Activated CD8-positive, alpha-beta memory T cell treated with anti-CD3 and anti-CD28 coated beads, Interleukin-2, amount 50 U/mL, for 4 hours (primary cell): ENCODE measurements around the gene POU3F3.

Experiments used
- DNase-seq: peaks from one replicate; pipeline ENCODE4 v3.0.0-alpha.2; 2020

The POU3F3 gene

DNA sequence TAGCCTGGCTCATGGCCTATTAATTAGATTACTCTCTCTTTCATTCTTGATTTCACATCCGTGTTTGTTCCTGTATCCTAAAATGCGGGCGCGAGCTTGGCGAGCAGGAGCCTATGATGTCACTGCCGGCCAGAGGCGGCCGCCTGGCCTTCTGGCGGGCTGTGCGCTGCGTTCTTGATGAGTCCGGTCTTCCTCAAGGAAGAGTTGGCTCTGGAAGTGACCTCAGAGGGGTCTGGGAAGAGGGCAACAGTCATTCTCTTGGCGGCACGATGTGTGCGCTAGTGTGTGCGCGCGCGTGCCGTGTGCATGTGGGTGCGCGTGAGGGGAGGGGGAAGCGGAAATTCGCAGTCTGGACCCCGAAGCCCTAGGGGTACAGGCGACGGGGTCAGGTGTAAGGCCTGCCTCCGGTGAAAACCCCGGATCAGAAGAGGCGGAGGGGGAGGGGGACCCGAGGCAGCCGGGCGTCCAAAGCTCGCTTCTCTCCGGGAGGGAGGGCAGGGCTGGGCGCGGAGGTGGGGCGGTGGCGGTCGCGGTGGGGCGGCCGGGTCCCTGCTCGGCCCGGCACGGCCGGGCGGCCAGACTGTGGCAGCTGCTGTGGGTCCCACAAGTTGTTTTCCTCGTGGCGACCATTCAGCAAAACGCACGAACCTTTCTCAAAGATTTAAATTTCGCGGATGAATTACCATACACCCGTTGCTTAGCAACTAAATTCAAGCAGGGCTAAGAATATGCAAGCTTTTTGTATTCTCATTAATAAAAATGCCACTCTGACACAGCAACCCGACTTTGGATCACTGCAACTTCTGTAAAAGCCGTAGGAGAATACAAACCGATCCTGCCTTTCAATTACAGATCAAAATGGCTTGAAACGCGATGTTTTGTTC lies 8.4 kb downstream of the POU3F3 start:
- no peak for DNase-seq

DNA sequence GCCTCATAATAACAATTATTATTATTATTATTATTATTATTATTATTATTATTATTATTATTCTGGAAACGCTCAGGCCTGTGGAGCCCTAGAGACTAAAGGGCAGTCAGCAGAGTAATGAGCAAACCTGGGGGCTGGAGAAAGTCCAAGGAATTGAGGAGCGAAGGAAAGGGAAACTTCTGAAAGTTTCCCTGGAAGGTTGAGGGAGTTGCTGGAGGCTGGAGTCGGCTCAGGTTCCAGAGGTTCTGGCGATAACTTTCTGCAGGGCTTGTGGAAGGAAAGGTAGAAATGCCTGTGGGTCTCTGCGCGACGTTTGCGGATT lies 9.2 kb downstream of the POU3F3 start:
- no peak for DNase-seq

DNA sequence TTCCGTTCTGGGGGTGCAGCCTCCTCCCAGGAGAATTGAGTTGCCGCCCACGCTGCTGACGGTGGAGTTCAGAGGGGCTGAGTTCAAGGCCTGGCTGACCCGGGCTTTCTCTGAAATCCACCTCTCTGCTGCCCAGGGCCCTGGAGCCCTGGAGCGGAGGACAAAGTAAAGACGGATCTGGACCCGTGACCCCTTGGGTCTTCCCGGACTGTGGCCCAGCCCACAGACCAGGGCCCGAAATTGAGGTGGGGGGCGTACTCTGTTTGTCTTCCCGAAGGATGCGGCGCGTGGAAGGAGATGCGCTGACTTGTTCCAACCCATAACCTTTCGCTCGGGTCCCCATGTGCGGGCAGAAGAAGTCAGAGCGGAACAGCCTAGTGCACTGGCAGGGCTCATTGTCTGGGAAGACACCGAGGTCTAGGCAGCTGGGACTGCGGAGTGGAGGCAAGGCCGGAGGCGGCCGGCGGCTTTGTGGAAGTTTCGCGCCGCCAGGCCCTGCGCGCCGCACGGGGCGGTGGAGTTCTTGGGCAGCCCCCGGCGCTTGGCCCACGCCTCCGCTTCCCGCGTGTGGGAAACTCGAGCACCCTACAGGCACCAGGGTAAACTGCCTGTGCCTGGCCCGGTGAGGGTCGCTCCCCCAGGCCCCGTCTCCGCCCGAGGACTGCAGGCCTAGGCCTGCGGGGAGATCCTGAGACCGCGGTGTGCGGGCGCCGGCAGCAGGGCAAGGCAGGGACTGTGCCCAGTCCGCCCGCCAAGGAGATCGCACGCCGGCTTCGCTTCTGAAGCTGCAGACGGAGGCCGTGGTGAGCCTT lies 9.8 kb downstream of the POU3F3 start:
- DNase-seq: no peak

DNA sequence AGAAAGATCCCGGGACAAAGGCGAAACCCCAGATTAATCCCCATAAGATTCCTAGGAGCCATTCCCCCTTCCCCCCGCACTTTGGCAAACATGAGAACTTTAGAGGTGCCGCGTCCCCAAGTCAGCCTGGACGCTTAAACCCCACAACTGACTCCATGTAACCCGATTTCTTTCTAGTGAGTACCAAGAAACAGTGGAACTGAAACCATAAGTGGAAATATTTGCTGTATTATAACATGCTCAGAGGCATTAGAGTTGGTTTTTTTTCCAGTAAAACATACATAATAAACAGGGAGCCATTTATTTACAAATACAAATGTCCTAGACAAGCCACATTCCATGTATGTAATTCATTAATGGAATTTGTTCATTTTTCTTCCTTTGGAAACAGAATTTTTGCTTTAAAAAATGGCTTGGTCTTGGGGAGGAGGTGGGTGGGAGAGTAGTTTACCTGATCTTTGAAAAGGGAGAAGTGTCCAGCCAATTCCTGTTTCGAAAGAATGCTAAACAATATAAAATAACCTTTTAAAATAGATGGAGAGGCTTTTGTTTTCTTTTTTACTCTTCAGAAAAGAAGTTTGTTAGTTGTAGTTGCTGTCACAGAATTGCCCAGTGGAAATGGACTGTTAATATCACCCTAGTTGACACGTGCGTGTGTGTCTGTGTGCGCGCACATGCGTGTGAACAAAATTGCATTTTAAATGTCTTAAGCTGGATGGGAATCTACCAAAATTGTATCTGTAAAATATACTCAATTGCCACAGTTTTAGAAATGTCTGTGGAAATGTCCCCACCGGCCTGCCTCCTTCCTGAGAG lies 10.6 kb downstream of the POU3F3 start:
- no peak for DNase-seq

DNA sequence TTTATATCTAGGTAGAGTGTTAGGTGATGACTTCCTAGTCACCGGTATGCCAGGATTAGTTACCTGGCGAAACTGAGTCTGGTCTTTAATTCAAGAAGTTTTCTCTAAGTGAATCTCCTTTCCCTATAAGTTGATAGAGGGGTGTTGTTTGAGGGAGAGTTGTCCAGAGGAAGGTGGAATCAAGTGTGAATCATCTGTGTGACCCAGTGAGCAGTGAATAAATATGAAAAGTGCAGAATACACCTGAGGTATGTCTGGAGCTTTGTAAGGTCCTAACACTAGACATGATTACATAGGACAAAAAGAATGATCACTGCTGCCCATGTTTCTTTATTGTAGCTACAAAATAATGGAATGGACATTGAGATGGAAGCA lies 11.2 kb downstream of the POU3F3 start:
- no peak for DNase-seq

DNA sequence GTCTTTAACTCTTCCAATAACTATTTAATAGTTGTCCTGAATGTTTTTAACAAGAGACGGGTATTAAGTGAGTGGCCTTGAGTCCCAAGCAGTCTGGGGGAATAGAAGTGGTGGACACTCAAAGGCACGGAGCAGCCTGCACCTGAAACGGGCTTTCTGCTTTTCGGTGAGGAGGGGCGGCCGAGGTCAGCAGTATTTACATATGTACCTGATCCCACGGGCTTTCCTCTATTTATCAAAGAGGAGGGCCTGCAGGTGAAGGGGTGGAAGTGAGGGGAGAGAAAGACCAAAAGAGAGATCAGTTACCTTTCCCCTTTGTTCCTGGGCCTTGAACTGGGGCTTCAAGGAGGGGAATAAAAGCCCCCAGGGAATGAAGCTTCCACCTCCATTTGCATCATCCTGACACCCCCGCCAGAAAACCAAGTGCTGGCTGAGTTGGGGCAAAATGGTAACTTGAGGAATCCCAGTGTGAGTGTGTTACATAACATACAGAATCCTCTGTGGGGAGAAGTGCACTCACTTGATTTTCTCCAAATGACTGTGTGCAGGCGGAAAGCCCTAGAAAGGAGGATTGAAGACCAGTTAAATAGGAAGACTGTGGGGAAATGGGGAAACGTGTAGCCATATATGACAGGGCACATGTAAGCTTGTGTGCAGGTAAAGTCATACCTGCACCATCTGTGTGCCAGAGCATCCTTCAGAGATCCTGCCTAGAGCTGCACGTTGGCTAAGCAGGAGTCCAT lies 12.4 kb downstream of the POU3F3 start:
- no peak for DNase-seq

DNA sequence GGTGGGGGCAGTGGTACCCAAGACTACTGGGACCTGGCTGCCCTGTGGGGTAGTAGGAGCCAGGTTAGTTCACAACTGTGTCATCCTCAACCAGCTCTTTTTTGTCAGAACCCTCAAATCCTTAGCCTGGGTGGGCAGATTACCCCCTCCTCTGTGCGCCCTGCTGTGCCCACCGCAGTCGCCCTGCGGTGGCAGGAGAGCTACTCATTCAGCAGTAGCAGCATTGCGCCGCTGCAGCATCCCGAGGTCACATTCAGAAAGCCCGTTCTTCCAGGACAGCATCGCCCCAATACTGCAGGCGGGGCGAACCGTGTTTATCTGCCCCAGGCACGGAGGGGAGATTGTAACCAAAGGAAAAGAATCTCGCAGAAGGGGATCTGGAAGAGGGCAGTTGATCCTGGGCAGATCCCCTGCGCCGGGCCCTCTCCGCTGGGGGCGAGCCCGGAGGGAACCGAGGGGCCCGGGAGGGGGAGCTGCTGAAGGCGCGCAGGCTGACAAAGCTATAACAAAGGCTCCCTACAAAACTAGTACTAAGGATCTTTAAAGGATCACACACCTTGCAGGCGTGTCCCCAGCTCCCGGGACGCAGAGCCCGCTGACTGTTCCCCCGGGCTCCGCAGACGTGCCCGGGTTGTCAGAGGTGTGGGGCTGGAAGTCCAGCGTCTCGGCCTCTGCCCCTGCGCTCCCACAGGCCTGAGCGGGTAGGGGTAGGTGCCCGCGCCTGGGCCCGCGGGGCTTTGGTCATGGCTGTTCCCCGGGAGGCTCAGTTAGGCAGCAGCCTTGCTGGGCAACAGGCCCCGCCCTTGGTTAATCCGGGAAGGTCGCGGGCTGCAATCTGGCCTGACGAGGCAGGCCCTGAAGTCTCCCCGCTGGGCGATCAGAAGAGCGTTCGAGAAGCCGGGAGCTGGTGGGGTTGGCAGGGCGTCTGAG lies 13.2 kb downstream of the POU3F3 start:
- no peak for DNase-seq

DNA sequence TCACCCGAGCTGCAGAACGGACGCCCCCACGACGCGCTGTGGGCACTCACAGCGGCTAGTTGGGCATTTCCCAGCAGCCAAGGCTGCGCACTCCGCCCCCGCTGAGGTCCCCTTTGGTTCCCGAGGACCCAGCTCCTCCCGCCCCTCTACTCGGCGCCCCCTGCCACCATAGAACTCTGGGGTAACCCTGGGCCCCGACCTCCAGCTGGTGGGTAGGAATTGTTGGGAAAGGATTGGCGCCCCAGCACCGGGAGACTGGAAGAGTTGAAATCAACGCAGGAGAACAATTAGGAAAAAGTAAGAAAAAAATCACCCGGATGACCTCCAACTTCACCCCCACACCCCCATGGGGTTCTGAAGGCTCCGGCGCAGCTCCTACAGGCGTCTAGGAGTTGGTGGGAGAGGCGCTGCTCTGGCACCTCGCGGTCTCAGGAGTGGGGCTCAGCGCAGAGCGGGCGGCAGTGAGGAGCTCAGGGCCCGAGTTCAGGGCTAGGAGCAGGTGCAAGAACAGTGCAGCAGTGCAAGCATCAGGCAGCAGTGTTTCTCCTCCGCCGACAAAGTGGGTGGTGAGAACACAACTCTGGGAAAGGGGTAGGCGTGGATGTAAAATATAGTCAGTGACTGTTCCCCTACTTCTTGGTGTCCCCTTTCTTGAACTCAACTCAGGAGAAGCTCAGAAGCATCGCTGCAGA lies 14.0 kb downstream of the POU3F3 start:
- DNase-seq: no peak

DNA sequence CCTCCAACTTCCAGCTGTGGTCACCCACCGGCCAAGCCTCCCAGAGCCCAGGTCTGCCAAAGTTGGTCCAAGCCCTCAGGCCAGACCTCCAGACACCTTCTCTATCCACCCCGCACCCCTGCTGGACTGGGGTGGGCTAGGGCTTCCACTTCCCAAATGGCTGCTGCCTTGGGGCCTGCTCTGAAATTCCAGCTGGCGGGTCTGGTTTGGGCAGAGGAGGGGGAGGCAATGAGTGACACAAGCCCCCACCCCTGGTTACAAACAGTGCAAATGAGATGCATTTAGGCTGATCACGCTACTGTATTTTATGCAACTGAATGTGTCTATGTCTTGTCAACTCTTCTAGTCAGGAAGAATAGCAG lies 14.6 kb downstream of the POU3F3 start:
- no peak for DNase-seq

DNA sequence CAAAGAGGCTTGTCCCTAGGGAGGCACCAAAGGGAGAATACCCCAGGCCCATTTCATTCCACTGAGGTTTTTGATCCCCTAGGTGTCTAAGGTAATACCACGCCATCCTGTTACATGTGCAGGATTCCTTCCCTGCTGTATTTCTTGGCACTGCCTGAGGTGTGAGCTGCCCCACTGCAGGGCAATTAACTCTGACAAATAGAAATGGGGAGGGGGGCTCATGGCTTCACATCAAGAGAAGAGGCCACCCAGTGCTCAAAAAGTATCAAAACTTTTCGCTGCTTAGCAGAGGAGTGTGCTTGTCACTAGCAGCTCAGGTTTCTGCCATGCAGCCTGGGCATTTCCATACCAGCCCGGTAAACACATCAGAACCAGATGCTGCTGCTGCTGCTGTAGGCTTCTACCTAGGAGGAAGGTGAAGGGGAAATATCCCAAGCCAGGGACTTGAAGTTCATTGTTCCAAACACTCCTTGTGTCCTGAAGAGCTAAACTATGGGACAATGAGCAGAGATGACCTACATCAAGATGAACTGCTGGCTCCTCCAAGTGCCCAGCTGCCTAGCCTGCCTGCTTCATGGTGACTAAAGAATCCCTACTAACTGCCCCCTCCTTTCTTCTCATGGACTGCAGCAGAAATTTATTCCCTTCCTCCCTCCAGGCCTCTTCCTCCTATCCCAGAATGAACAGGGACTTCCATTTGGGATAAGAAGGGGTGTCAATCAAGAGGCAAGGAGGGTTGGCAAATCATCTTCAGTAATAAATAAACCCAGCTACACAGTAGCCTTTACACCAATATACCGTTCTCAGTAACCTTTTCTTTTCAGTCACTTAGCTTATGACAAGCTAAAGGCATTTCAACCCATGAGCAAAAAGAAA lies 16.4 kb downstream of the POU3F3 start:
- DNase-seq: no peak

DNA sequence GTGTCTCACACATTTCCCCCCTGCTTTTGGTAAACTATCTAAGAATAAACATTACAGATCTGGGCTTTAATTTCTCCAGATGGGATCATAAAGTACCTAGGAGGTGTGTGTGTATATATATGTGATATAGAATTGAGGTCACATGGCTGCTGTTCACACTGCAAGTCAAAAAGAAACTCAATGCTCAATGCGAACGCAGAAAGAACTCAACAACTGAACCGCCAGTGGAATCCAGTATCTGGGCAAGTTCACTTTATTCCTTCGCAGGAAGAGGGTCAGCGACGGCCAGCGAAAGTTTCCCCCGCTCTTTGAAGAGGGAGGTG lies 17.7 kb downstream of the POU3F3 start:
- DNase-seq: no peak

DNA sequence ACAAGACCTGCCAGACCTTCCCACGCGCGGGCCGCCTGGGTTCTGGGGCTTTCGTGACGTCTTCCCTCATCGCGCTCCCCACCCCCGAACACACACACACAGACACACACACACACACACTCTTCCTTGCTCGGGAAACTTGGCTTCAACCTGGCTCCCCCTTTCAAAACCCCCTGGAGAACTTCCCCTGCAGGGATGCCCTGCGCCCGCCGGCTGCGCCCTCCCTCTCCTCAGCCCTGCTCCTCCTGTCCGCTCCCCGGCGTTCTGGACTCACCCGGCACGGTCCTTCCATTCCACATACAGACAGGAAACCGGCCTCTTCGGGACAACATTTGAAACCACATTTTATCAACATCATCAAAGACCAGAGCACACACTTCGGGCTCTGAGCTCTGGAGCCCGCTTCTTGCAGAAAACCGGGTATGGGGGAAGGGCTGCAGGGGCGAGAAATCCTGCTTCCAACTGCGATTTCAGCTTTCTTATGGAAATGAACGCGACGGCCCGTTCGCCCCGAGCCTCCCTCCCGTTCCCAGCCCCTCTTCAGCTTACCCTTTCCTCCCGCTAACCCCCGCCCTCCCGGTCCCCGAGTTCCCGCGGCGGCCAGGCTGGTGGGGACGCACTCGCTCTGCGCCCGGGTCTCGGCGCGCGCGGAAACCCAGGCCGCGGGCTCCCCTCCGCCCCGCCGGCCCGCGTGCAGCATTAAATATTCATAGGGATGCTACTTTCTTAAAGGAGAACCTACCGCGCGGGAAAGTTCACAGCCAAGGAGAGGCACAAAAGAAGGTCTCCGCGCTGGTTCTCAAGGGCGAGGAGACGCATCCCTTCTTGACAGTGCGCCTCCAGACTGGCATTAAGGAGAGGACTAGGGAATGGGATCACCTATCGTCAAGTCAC lies 18.3 kb downstream of the POU3F3 start:
- no peak for DNase-seq

DNA sequence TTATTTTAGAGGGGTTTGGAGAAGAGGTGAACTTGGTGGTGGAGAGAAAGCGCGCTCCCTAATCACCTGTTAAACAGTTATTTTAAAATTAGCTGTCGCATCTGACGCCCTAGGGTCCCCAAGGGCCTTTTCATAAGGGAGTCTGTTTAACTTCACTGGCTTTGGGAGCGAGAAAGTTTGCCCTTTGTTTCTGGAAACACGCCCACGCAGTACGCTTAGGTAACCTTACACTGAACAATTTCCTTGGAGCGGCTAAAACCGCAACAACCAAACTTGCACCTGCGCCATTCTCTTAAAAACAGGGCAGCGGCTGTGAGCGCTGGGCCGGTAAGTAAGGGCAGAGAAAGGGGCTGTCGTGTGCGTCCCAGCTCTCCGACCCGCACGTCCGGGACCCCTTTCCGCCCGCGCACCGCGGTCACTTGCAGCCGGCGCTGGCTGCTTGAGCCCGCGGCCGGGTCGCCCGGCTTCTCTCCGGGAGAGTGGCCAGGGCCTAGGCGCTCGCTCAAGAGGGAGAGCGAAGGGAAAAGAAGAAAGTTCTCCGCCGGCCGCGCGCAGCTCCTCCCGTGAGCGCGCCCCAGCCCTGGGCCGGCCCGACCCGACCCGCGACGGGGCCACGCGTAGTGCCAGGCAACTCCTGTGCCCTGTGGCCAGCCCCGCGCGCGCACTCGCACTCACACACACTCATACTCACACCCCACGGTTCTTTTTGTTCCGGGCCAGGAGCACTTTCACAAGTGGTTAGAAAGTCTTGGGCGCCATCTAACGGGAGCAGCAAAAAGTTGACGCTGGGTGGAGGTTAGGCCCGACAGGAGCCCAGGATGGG lies 19.2 kb downstream of the POU3F3 start:
- DNase-seq: no peak

DNA sequence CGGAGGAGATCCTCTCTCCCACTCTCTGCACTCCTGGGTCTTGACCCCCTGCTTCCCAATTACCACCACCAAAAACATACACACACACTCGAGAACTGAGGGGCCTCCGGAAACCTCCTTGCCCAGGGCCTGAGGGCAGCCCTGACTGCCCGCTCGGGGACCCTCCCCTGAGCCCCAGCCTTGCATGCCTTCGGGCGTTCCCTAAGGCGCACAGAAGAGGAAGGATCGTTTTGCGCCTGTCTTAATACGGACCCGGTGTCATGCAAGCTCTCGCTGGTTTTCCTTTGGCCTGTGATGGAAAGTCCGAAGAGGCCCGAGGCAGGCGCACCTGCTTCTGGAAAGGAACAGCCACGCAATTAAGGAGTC lies 19.8 kb downstream of the POU3F3 start:
- no peak for DNase-seq

DNA sequence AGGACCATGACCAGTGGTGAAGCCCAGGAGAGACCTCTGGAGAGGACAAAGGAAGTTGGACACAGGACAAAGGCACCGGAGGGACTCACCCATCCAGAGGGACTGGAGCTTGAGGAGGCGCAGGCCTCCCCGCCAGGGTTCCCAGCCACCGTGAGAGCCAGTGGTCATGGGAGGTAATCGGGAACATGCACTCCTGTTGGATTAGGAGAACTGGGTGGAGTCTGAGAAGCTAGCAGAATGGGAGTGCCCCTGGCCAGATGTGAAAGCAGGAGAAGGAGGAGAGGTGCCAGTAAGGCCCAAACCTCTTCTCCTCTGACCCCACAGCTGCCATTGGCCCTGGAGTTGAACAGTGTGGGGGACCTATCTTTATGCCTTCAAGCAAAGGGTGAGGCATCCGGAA lies 20.3 kb downstream of the POU3F3 start:
- no peak for DNase-seq

DNA sequence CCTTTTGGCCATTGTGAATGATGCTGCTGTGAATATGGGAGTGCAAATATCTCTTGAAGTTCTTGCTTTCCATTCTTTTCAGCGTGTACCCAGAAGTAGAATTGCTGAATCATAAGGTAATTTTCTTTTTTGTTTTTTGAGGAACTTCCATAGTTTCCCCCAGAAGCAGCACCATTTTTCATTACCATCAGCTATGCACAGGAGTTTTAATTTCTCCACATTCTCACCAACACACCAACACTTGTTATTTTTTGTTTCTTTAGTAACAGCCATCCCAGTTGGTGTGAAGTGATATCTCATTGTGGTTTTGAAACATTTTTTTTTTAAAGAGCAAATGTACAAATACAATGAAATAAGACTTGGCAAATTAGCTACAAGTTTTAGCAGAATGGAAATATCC lies 21.3 kb downstream of the POU3F3 start:
- DNase-seq: no peak

DNA sequence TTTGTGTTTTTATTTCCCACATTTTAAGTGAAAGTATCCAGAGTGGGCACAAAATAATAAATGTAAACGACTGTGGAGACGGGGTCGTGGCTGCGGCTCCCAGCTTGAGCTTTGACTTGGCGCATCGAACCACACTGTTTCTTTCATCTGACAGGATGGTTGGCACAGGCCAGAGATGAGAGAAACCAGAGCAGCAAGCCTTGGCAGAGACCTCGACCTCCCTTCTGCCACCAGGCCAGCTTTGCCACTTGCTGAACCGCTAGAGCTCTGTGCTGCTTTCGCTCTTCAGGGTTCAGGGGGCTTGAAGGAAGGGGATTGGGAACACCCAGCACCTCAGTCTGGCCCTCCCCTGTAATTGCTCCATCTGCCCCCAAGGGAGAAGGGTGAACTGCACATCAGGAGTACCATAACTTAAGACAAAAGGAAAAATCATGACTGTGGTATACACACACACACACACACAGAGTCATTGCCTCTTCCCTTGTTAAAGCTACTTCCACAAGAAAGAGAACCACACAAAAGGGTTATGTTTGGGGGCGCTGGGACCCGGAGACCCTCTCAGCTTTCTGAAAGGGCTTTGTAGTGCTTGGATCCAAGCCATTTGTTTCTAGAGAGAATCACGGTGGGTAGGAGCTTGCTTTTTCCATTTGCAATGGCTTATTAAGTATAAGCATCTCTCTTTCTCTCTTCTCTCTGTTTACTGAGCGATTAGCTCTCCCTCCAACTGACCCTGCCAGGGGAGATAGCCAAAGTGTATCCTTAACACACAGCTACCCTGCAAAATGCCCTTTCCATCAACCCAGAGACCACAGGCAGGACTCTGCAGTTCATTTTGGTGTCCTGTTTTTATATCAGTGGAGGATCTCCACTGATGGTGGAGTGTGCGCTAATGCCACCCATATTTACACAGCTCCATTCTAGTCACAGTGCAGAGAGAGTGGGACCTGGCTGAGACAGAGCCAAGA lies 23.0 kb downstream of the POU3F3 start:
- no peak for DNase-seq
